ENCODE data around the gene MANF.
"Not testable (repeated sequence)": the region's sequence is repeated elsewhere in the genome, so short reads cannot be mapped to it uniquely, and the experiment has no call there.

Gene MANF

GRCh38 chr3:51384726-51385473 is at the start of gene MANF:
Gene MANF (plus strand): TSS chr3:51385291. CDS start chr3:51385343, 52 bp downstream.
- DNase-seq (ENCODE audit: low read depth in 2 of 3, low spot score in 2 of 3) = peak; percentile 76 to 95 (median 87)

GRCh38 chr3:51336261-51336660 is 48.8 kb upstream of the MANF start:
- no peak for DNase-seq (ENCODE audit: low read depth in 2 of 3, low spot score in 2 of 3)

- DNase-seq (ENCODE audit: low read depth in 2 of 3, low spot score in 2 of 3) = no peak
Measured at GRCh38 chr3:51337666-51338065, 47.4 kb upstream of the MANF start.

GRCh38 chr3:51338632-51339031 is 46.5 kb upstream of the MANF start:
- DNase-seq (ENCODE audit: low read depth in 2 of 3, low spot score in 2 of 3) = no peak

GRCh38 chr3:51340013-51340829 is 44.9 kb upstream of the MANF start:
- DNase-seq (ENCODE audit: low read depth in 2 of 3, low spot score in 2 of 3) = no peak

- no peak for DNase-seq (ENCODE audit: low read depth in 2 of 3, low spot score in 2 of 3)
Measured at GRCh38 chr3:51340989-51341636, 44.0 kb upstream of the MANF start.

- DNase-seq (ENCODE audit: low read depth in 2 of 3, low spot score in 2 of 3) = no peak
Measured at GRCh38 chr3:51343918-51344687, 41.0 kb upstream of the MANF start.

GRCh38 chr3:51350751-51351150 is 34.3 kb upstream of the MANF start:
- no peak for DNase-seq (ENCODE audit: low read depth in 2 of 3, low spot score in 2 of 3)

GRCh38 chr3:51353131-51353530 is 32.0 kb upstream of the MANF start:
- no peak for DNase-seq (ENCODE audit: low read depth in 2 of 3, low spot score in 2 of 3)

GRCh38 chr3:51353691-51354090 is 31.4 kb upstream of the MANF start:
- no peak for DNase-seq (ENCODE audit: low read depth in 2 of 3, low spot score in 2 of 3)

- DNase-seq (ENCODE audit: low read depth in 2 of 3, low spot score in 2 of 3) = no peak
Measured at GRCh38 chr3:51354172-51354571, 30.9 kb upstream of the MANF start.

- DNase-seq (ENCODE audit: low read depth in 2 of 3, low spot score in 2 of 3) = no peak
Measured at GRCh38 chr3:51354731-51355615, 30.1 kb upstream of the MANF start.

- DNase-seq (ENCODE audit: low read depth in 2 of 3, low spot score in 2 of 3) = no peak
Measured at GRCh38 chr3:51355891-51356578, 29.1 kb upstream of the MANF start.

- DNase-seq (ENCODE audit: low read depth in 2 of 3, low spot score in 2 of 3) = no peak
Measured at GRCh38 chr3:51357856-51358255, 27.2 kb upstream of the MANF start.

GRCh38 chr3:51358981-51359380 is 26.1 kb upstream of the MANF start:
- no peak for DNase-seq (ENCODE audit: low read depth in 2 of 3, low spot score in 2 of 3)

GRCh38 chr3:51360806-51361205 is 24.3 kb upstream of the MANF start:
- DNase-seq (ENCODE audit: low read depth in 2 of 3, low spot score in 2 of 3) = no peak

GRCh38 chr3:51361746-51362145 is 23.3 kb upstream of the MANF start:
- no peak for DNase-seq (ENCODE audit: low read depth in 2 of 3, low spot score in 2 of 3)

- DNase-seq (ENCODE audit: low read depth in 2 of 3, low spot score in 2 of 3) = no peak
Measured at GRCh38 chr3:51362476-51362875, 22.6 kb upstream of the MANF start.

- DNase-seq (ENCODE audit: low read depth in 2 of 3, low spot score in 2 of 3) = not testable (repeated sequence)
Measured at GRCh38 chr3:51368276-51368675, 16.8 kb upstream of the MANF start.

Measured in activated CD8-positive, alpha-beta memory T cell treated with anti-CD3 and anti-CD28 coated beads for 48 hours (primary cell).